Fibroblast of lung (primary cell): ENCODE data around the gene PTPN14. TPM values are rescaled to one million over a fixed set of nuclear protein-coding genes. Genes with fewer than 3 reads are reported as not detected.

Source experiments
- DNase-seq, 2 donors: peaks; one replicate each; pipeline versions ENCODE4 v3.0.0 to v3.0.0-alpha.2; 2010; ENCODE audit warnings: low read depth in 2 of 2
- H2AFZ ChIP-seq: 2 replicates; pipeline ENCODE4 v1.5.1; 2012; ENCODE audit warnings: low read length, control low read depth, inconsistent platforms
- H3K27ac ChIP-seq: 2 replicates; pipeline ENCODE4 v1.5.1; 2011; ENCODE audit warnings: low read length, control low read depth; ENCODE audit not compliant: insufficient read depth
- H3K27me3 ChIP-seq: 2 replicates; pipeline ENCODE4 v1.5.1; 2011; ENCODE audit warnings: mild to moderate bottlenecking, low read length; ENCODE audit not compliant: control insufficient read depth, insufficient read depth
- H3K36me3 ChIP-seq: 2 replicates; pipeline ENCODE4 v1.5.1; 2011; ENCODE audit warnings: low read length; ENCODE audit not compliant: control insufficient read depth, insufficient read depth
- H3K4me1 ChIP-seq: 2 replicates; pipeline ENCODE4 v1.5.1; 2011; ENCODE audit warnings: low read length; ENCODE audit not compliant: control insufficient read depth, insufficient read depth; ENCODE audit errors: extremely low read depth
- H3K4me2 ChIP-seq: 2 replicates; pipeline ENCODE4 v1.5.1; 2011; ENCODE audit warnings: low read length, control low read depth; ENCODE audit not compliant: insufficient read depth; ENCODE audit errors: extremely low read depth
- H3K4me3 ChIP-seq, 4 experiments: fragments of 200-600 bp in 1 of 4; sonication (generic) in 1 of 4; replicated peaks in 1 of 4; 2 replicates each; pipeline ENCODE4 v1.5.1; 2011 to 2016; ENCODE audit warnings: low read length in 4 of 4, low read depth in 3 of 4, mild to moderate bottlenecking in 3 of 4, control low read depth in 2 of 4, inconsistent platforms in 1 of 4, mixed read lengths in 1 of 4; ENCODE audit not compliant: insufficient read depth in 1 of 4; ENCODE audit errors: control extremely low read depth in 1 of 4
- H3K79me2 ChIP-seq: 2 replicates; pipeline ENCODE4 v1.5.1; 2012; ENCODE audit warnings: mild to moderate bottlenecking, low read length, inconsistent platforms; ENCODE audit not compliant: control insufficient read depth, insufficient read depth
- H3K9ac ChIP-seq: 2 replicates; pipeline ENCODE4 v1.5.1; 2011; ENCODE audit warnings: mild to moderate bottlenecking, low read length, control low read depth; ENCODE audit not compliant: insufficient read depth
- H3K9me3 ChIP-seq: 2 replicates; pipeline ENCODE4 v1.5.1; 2012; ENCODE audit warnings: low read depth, low read length; ENCODE audit not compliant: control insufficient read depth, insufficient read depth
- H4K20me1 ChIP-seq: 2 replicates; pipeline ENCODE4 v1.5.1; 2011; ENCODE audit warnings: low read length; ENCODE audit not compliant: control insufficient read depth, insufficient read depth; ENCODE audit errors: extremely low read depth
- EZH2 ChIP-seq: IDR thresholded peaks from 2 replicates; pipeline ENCODE4 v1.5.1; 2012; ENCODE audit warnings: low read length, control low read depth, mild to moderate bottlenecking; ENCODE audit errors: missing control alignments
- polyA plus RNA-seq, 2 donors: library from polyadenylated mRNA; depleted of rRNA in 1 of 2; stranded (reverse) in 1 of 2; unstranded in 1 of 2; fragments of >200 nt; gene quantifications; 2 replicates each; pipeline ENCODE4 v1.2.1, GENCODE V29; 2011 to 2012; ENCODE audit warnings: missing spikeins in 1 of 2
- total RNA-seq: library from RNA; depleted of rRNA; stranded (reverse); fragments of >200 nt; gene quantifications from 2 replicates; pipeline ENCODE4 v1.2.1, GENCODE V29; 2014
- TF ChIP-seq, protein P1 (sequence below), 2 donors: IDR thresholded peaks in 1 of 2; conservative IDR thresholded peaks in 1 of 2; 1 replicate in 1 of 2; 2 replicates in 1 of 2; pipeline ENCODE4 v1.5.1; 2011 to 2012; ENCODE audit warnings: low read length in 2 of 2, control low read depth in 1 of 2, inconsistent platforms in 1 of 2, low read depth in 1 of 2, mild to moderate bottlenecking in 1 of 2

PTPN14 gene
- total and polyA plus RNA-seq, 2 donors (not counting 1 experiment from before 2014, with no cell fraction given), result 38.7 to 56.1 TPM

- Histone ChIP-seq H3K4me1 (peaks cover 2% of the 10 kb centered on the region), H3K27me3 (no peaks in the 10 kb centered on the region), H3K4me2 (no peak overlapping the region), H4K20me1 (no peaks in the 10 kb centered on the region), H3K4me3 (no peak overlapping the region), H3K9me3 (no peaks in the 10 kb centered on the region), H3K36me3 (peaks cover 10% of the 10 kb centered on the region), H3K79me2 (no peaks in the 10 kb centered on the region), H2AFZ (no peak overlapping the region), H3K9ac (no peak overlapping the region), H3K27ac (no peak overlapping the region)
- peak; percentile 33 to 82 for DNase-seq
- TF ChIP-seq, protein P1, sequence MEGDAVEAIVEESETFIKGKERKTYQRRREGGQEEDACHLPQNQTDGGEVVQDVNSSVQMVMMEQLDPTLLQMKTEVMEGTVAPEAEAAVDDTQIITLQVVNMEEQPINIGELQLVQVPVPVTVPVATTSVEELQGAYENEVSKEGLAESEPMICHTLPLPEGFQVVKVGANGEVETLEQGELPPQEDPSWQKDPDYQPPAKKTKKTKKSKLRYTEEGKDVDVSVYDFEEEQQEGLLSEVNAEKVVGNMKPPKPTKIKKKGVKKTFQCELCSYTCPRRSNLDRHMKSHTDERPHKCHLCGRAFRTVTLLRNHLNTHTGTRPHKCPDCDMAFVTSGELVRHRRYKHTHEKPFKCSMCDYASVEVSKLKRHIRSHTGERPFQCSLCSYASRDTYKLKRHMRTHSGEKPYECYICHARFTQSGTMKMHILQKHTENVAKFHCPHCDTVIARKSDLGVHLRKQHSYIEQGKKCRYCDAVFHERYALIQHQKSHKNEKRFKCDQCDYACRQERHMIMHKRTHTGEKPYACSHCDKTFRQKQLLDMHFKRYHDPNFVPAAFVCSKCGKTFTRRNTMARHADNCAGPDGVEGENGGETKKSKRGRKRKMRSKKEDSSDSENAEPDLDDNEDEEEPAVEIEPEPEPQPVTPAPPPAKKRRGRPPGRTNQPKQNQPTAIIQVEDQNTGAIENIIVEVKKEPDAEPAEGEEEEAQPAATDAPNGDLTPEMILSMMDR (conservative IDR thresholded peaks at IDR 0.05 in 1 of 2, IDR thresholded peaks at IDR 0.05 in 1 of 2; ENCODE audit: low read depth in 1 of 2, low read length in 2 of 2), result no peak
- TF ChIP-seq EZH2, result no peak
Observed at GRCh38 chr1:214391873-214392645, 159.3 kb downstream of the PTPN14 start.

DNA sequence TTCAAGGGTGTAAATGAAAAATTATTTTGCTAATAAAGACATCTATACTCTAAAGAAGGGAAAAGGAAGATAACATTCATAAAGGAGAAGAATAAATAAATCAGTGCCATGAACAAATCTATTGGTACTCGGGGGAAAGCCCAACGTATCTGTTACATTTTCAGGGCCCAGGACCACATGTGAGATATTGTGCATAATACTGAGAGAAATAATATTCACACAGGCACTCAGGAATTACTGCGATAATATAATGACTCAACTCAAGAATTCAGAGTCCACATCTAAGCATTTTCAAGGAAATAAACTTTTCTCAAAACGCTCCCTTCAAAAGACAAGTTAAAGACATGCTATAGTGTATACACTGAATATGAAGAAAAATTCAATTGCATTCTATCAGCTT is 161.7 kb downstream of the PTPN14 start:
- peak in 1 of 2 donors; percentile 37 for DNase-seq
- TF ChIP-seq, protein P1 (conservative IDR thresholded peaks at IDR 0.05 in 1 of 2, IDR thresholded peaks at IDR 0.05 in 1 of 2; ENCODE audit: low read depth in 1 of 2, low read length in 2 of 2), result no peak
- TF ChIP-seq EZH2, result no peak
- no peaks in the 10 kb centered on the region for H4K20me1 ChIP-seq
- H3K27me3 ChIP-seq, result no peaks in the 10 kb centered on the region
- H3K4me2 ChIP-seq, result no peak overlapping the region
- H3K27ac ChIP-seq, result no peak overlapping the region
- no peak overlapping the region for H2AFZ ChIP-seq
- H3K9me3 ChIP-seq, result no peaks in the 10 kb centered on the region
- no peaks in the 10 kb centered on the region for H3K79me2 ChIP-seq
- H3K4me3 ChIP-seq, result no peak overlapping the region
- peaks cover 2% of the 10 kb centered on the region for H3K4me1 ChIP-seq
- peaks cover 12% of the 10 kb centered on the region for H3K36me3 ChIP-seq
- H3K9ac ChIP-seq, result no peak overlapping the region

GRCh38 chr1:214386747-214387146 is 164.7 kb downstream of the PTPN14 start:
- H3K36me3 ChIP-seq, result peaks cover 17% of the 10 kb centered on the region
- DNase-seq, result peak; percentile 40 to 92
- H2AFZ ChIP-seq, result no peak overlapping the region
- no peaks in the 10 kb centered on the region for H3K79me2 ChIP-seq
- TF ChIP-seq EZH2, result no peak
- TF ChIP-seq, protein P1 (conservative IDR thresholded peaks at IDR 0.05 in 1 of 2, IDR thresholded peaks at IDR 0.05 in 1 of 2; ENCODE audit: low read depth in 1 of 2, low read length in 2 of 2), result no peak
- no peak overlapping the region for H3K9ac ChIP-seq
- no peaks in the 10 kb centered on the region for H3K9me3 ChIP-seq
- H3K4me1 ChIP-seq, result no peaks in the 10 kb centered on the region
- no peaks in the 10 kb centered on the region for H3K27me3 ChIP-seq
- H4K20me1 ChIP-seq, result no peaks in the 10 kb centered on the region
- no peak overlapping the region for H3K4me3 ChIP-seq
- H3K27ac ChIP-seq, result no peak overlapping the region
- H3K4me2 ChIP-seq, result no peak overlapping the region
